Stimulated activated CD4-positive, alpha-beta T cell treated with anti-CD3 and anti-CD28 coated beads, Interleukin-4, amount 100 ng/mL, for 4 hours (primary cell): ENCODE data around the gene DESI1.
A peak's percentile ranks its signal among the peaks of the same experiment; 100 is the strongest.
"Not testable (repeated sequence)": the region's sequence is repeated elsewhere in the genome, so short reads cannot be mapped to it uniquely, and the experiment has no call there.

Source experiments
- DNase-seq, 2 experiments: peaks; one replicate each; pipeline ENCODE4 v3.0.0-alpha.2; 2020

DESI1 gene

DNA sequence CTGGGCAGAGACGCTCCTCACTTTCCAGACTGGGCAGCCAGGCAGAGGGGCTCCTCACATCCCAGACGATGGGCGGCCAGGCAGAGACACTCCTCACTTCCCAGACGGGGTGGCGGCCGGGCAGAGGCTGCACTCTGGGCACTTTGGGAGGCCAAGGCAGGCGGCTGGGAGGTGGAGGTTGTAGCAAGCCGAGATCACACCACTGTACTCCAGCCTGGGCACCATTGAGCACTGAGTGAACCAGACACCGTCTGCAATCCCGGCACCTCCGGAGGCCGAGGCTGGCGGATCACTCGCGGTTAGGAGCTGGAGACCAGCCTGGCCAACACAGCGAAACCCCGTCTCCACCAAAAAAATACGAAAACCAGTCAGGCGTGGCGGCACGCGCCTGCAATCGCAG, 10.8 kb upstream of the DESI1 start:
- not testable (repeated sequence) for DNase-seq

- DNase-seq = not testable (repeated sequence)
Measured at GRCh38 chr22:41631115-41631514, 10.3 kb upstream of the DESI1 start.

- DNase-seq = no peak
Measured at GRCh38 chr22:41625577-41625976, 4.7 kb upstream of the DESI1 start.

- DNase-seq = no peak
Measured at GRCh38 chr22:41621911-41622179, 1.0 kb upstream of the DESI1 start.

DNA sequence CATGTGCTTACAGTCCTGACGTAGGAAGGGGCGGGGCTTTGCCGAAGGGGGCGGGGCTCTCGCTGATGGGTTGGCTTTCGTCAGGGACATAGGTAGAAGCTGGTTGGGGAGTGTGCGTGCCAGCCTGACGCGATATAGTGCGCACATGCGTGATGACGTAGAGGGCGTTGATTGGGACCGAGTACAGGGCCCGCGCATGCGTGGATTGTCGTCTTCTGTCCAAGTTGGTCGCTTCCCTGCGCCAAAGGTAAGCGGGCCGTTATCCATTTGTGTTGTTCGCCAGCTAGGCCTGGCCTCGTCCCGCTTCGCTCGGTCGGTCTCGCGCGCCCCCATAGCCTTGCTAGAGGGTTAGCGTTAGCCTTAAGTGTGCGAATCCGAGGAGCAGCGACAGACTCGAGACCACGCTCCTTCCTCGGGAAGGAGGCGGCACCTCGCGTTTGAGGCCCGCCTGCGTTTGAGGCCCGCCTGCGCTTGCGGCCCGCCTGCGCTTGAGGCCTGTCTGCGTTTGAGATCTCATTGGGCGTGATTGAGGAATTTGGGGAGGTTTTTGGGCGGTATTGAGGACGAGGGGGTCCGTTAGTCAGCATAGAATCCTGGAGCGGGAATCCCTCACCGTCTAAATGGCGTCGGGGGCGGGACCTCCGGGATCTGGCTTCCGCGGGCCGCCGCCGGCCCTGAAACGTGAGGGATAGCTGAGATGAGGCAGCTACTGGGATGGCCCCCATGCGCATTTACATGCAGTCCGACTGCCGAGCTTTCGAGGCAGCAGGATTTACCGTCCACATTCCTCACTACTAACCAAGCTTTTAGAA, 462 bp upstream of the DESI1 start, which contains the start of gene XRCC6:
XRCC6 (plus strand) TSS at position 197 of the 812 bp plus-strand sequence. CDS start 710 bp downstream, outside the sequence.
- peak; percentile 99 to 100 for DNase-seq

- DNase-seq = peak; percentile 47
Measured at GRCh38 chr22:41619979-41620588, 759 bp downstream of the DESI1 start.

DNA sequence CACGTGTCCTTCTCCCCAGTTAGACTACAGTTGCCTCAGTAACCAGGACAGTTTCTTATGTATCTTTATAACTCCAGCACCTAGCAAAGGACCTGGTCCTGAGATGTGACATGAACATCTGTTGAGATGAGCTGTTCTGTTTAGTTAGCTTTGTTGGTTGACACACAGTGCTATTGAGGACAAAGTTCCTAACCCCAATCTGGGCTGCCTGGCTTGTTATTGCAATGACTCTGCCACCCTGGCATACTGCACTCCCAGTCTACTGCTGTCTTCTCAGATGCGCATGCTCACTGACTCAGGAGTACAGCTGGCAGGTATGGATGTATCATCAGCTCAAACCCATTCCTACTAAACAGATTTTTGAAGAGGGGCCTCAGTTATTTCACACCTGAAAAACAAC, 7.4 kb downstream of the DESI1 start:
- no peak for DNase-seq

GRCh38 chr22:41612603-41613306, 8.1 kb downstream of the DESI1 start:
- no peak for DNase-seq

- DNase-seq = no peak
Measured at GRCh38 chr22:41608386-41608785, 12.5 kb downstream of the DESI1 start.

- DNase-seq = no peak
Measured at GRCh38 chr22:41603873-41604332, 16.9 kb downstream of the DESI1 start.

GRCh38 chr22:41600976-41601375, 19.9 kb downstream of the DESI1 start:
- no peak for DNase-seq

DNA sequence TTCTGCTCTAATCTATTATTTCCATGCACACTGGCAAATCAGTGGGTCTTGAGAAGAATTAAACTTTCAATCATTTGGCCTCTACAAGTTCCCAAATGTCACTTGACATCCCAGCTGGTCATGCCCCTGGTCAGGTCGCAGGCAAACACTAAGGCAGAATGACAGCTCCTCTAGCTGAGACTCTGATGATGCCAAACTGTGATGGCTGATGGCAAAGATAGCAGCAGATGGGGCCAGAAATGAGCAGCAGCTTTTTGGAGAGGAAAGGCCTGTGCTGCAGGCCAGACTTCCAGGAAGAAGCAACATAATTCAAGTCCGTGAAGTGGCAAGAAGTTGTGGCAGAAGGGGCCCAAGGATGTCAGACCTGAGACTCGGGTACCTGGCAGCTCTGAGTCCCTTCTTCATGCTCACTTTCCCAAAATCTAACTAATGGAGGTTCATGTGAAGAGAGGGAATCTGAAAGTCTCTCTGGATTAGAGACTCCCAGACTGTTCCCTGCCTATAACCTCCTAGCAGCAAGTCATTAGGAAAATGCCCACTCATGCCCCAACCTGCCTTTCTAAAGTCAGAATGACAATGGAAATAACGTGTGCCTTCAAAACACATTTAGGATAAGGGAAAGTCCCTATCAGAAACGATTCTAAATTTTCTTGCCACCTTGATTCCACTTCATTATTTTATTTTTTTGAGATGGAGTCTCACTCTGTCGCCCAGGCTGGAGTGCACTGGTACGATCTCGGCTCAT, 21.8 kb downstream of the DESI1 start:
- no peak for DNase-seq

DNA sequence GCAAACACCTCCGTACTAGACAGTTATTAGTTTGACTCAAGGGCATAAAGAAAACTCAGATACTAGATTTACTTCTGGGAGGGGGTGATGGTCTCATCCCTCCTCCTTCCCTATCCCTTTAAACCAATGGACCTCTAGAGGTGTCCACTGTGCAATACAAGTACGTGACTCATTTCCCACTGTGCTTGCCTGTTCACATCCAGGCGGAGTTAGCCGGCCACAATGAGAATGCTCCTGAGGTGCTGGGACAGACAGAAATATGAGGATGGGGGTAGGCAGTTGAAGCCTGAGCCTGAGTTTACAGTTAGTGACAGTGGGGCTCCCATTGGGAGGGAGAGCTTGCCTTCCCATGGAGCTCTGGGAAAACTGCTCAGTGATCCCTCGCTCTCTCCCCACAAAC, 22.8 kb downstream of the DESI1 start:
- DNase-seq = no peak

DNA sequence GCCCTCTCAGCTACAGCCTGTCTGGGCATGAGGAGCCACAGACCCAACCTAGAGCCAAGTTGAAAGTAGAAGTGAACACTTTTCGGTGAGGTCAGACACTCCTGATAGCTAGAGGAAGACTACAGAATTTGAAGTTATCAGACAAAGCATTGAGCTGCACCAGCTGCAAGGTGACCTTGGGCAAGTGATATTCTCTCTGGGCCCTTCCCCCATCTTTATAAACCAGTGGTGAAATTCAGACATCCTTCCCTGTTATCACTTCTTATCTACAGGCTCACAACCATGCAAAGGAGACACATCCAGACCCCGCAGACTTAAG, 23.2 kb downstream of the DESI1 start:
- DNase-seq = no peak

GRCh38 chr22:41596776-41597634, 23.8 kb downstream of the DESI1 start:
- DNase-seq = peak in 1 of 2 experiments; percentile 27

DNA sequence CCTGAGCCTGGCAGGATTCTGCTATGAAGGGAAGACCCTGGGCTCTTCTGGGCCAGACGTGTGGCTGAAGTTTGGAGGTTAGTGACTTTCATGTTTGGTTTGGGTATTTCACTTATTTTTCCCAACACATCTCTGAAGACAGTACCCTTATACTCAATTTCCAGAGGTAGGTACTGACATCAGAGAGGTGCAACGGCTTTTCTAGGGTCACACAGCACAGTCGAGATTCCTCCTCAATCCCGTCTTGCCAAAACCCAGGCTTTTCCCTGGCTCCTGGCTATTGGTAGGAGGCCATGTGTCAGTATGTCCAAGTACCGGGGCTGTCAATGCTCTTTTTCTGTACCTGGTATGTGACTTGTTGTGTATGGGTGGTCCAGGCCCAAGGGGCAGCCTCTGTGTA, 25.1 kb downstream of the DESI1 start:
- DNase-seq = no peak

DNA sequence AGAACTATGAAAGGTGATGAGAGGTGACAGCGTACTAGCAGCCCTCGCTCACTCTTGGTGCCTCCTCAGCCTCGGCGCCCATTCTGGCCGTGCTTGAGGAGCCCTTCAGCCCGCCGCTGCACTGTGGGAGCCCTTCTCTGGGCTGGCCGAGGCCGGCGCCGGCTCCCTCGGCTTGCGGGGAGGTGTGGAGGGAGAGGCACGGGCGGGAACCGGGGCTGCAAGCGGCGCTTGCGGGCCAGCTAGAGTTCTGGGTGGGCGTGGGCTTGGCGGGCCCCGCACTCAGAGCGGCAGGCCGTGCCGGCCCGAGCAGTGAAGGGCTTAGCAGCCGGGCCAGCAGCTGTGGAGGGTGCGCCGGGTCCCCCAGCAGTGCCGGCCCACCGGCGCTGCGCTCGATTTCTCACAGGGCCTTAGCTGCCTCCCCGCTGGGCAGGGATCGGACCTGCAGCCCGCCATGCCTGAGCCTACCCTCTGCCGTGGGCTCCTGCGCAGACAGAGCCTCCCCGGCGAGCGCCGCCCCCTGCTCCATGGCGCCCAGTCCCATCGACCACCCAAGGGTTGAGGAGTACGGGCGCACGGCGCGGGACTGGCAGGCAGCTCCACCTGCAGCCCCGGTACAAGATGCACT, 27.4 kb downstream of the DESI1 start:
- DNase-seq = not testable (repeated sequence)

DNA sequence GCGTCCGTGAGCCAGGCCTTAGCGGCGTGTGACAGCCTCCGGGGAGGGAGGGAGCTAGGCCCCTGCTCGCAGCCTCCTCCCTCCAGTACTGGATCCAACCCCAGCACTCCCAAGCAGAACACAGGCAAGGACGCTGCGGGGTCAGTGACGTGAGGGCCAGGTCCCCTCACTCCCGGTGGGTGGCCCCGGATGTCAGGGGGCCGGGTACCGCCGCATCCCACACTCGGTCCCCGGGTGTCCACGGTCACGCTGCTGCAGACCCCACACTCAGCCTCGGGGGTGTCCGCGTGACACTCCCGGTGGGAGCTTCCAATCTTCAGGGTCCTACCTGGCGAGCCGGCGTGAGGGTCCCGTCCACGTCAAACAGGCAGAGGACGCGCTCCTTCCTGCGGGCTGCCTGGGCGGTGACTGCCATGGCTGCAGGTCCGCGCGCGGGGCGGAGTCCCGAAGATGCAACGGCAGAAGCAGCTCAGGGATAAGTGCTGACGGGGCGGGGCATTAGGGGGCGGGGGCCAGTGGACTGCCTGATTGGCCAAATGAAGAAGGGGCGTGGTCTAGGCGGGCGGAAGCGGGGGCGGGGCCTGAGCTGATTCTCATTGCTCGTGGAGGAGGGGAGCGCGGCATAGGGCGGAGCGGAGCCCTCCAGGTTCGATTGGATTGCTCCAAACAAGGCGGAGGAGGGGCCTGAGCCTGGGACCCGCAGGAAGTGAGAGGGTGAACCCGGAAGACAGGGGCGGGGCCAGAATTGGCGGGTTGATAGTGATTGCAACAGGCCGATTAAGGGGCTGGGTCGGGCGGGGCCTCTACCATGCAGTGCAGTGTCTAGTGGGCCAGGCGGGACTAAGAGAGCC, 31.2 kb downstream of the DESI1 start, which contains the start of gene PMM1:
PMM1 (minus strand) TSS at position 450 of the 851 bp plus-strand sequence; CDS start at position 415, 35 bp downstream.
- peak; percentile 100 for DNase-seq

DNA sequence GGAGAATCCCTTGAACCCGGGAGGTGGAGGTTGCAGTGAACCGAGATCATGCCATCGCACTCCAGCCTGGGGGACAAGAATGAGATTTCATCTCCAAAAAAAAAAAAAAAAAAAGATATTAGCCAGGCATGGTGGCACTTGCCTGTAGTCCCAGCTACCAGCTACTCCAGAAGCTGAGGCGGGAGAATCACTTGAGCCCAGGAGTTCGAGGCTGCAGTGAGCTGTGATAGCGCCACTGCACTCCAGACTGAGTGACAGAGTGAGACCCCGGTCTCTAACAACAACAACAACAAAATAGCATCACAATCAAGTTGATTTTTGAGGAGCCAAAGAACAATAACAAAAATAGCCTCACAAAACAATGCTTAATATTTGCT, 33.5 kb downstream of the DESI1 start:
- DNase-seq = no peak

DNA sequence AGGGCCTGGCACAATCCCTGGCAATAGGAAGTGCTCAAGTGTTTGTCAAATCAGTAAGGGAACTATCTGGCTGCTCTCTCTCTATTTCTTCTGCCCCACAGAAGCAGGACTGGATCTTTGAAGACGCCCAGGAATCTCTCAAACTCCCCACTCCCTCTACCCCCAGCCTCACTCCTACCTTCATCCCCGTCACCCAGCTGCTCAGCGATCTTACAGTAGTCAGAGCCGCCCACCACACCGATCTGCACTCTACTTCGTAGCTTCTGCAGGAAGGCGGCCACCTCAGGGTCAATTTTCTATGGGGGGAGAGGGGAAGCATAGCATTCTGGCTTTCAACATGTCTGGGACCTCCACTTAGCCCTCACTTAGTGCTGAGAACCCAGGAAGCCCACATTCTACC, 34.9 kb downstream of the DESI1 start:
- DNase-seq = no peak

DNA sequence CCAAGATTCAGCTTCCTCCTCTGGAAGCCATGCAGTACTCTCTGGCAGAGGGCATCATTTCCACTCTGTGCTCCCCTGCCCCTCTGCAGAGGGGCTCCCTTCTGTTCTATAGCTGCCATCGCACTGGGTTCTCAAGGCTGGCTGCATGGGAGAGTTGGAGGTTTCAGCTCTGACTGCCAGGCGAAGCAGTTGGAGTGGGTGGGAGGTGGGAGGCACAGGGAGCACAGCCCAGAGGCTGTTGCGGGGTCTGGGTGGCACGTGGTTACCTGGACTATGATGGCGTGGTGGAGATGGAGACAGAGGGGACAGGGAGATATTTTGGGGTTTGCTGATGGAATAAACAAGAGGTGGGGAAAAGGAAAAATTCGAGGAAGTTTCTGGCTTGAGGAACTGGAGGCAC, 36.0 kb downstream of the DESI1 start:
- DNase-seq = no peak
